AG09309 (cell line): Measurements from ENCODE around the gene CDK14.

Experiments
- DNase-seq: peaks from one replicate; pipeline ENCODE4 v3.0.0-alpha.2; 2010; ENCODE audit warnings: low read depth
- H3K4me3 ChIP-seq: 2 replicates; pipeline ENCODE4 v1.5.1; 2011; ENCODE audit warnings: mild to moderate bottlenecking, low read depth, low read length, moderate library complexity; ENCODE audit not compliant: control insufficient read depth
- TF ChIP-seq, protein P1 (sequence below): IDR thresholded peaks from 2 replicates; pipeline ENCODE4 v1.5.1; 2011; ENCODE audit warnings: mild to moderate bottlenecking, low read depth, low read length, inconsistent platforms; ENCODE audit not compliant: insufficient read depth, control insufficient read depth; ENCODE audit errors: missing control alignments

CDK14 gene

DNA sequence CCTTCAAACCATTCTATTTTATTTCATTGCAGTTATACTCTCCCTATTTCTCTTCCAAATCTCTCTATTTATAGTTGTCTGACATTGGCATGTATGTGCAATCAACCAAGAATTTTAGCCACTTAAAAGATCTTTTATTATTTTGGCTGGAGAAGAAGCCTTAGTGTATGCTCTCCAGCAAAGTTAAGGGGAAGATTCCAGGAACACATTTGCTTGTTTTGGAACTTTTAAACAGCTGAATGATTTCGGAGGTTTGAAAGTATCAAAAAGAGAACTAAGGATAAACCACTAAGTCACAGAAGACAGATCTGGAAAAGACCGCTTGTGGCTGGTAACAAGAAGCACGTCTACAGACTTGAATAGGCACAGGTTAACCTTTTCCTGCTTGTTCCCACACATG lies 485.9 kb downstream of the CDK14 start:
- peak; percentile 67 for DNase-seq
- H3K4me3 ChIP-seq = no peak overlapping the region
- TF ChIP-seq, protein P1, sequence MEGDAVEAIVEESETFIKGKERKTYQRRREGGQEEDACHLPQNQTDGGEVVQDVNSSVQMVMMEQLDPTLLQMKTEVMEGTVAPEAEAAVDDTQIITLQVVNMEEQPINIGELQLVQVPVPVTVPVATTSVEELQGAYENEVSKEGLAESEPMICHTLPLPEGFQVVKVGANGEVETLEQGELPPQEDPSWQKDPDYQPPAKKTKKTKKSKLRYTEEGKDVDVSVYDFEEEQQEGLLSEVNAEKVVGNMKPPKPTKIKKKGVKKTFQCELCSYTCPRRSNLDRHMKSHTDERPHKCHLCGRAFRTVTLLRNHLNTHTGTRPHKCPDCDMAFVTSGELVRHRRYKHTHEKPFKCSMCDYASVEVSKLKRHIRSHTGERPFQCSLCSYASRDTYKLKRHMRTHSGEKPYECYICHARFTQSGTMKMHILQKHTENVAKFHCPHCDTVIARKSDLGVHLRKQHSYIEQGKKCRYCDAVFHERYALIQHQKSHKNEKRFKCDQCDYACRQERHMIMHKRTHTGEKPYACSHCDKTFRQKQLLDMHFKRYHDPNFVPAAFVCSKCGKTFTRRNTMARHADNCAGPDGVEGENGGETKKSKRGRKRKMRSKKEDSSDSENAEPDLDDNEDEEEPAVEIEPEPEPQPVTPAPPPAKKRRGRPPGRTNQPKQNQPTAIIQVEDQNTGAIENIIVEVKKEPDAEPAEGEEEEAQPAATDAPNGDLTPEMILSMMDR = no peak

DNA sequence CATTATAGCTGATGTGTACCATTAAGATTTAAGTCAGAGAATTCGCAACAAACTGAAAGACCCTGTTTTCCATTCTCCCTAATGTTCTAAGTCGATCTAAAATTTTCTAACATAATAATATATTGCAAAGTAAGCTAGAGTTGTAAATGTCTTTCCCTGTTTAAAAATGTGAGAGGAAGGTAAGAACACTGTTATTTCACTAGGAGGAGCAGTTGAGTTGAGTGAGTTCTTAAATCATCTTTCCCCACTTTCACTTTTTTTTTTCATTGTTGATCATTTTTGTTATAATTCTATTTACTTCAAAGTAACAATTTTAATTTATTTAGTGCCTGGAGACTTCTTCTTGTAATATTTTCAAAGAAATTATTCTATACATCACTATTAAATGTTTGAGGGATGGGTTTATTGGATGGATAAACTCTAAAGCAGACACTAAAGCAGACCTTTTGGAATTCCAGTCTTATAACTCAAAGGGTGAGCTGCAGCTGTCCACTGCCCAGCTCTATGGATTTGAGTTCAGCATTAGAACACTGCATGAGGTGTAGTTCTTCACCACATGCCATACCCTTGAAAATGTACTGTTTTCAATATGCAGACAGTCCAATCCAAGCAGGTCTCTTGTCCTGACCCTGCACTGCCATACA lies 486.9 kb downstream of the CDK14 start:
- TF ChIP-seq, protein P1 = peak; percentile 48
- no peak overlapping the region for H3K4me3 ChIP-seq
- DNase-seq = no peak

DNA sequence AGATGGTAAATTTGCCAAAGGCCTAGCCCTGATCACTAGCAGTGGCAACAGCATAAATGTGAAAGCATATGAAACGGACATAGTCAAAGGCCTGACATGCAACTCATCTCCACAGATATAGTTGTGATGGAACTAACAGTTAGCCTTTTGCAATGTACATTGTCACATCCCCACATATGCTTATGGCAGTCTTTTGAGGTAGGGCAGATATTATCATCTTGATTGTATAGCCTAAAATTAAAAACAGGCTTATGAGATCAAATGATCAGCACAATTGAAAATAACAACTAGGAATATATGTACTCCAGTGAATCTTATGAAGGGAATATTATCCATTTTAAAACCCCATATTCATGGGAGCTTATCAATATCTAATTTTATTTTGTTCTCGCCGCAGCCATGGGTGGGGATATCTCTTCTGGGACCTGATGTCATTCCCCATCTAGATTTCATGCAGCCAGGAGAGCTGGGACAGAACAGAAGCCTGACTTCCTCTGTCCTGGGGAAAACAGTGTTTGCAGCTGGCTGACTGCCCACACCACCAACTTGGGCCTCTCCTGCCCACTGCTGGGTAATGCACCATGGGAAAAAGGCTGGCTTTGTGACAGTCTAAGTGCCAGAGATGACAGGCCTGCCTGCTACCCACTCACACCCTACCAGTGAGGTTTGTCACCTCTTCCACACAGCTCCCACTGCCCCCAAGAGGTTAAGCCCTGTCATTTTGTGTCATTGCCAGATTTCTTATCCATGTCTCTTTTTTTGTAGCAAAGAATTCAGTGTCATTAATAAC lies 487.9 kb downstream of the CDK14 start:
- no peak for DNase-seq
- TF ChIP-seq, protein P1 = no peak

DNA sequence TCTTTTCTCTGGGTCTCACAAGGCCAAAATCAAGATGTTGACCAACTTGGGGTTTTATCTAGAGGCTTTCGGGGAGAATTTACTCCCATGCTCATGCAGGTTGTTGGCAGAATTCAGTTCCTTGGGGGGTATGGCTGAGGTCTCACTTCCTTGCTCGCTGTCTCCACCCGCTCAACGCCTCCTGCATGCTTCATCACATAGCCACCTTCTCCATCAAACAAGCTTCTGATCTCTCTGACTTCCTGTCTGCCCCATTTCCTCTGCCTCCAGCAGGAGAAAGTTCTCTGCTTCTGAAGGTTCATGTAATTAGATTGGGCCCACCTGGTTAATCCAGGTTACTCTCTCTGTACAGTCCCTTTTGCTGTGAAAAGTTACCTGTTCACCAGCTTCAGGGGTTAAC lies 489.1 kb downstream of the CDK14 start:
- H3K4me3 ChIP-seq = no peak overlapping the region
- DNase-seq = no peak
- TF ChIP-seq, protein P1 = no peak

More for the DNA sequence above, 487.9 kb downstream of the CDK14 start:
- no peak overlapping the region for H3K4me3 ChIP-seq

DNA sequence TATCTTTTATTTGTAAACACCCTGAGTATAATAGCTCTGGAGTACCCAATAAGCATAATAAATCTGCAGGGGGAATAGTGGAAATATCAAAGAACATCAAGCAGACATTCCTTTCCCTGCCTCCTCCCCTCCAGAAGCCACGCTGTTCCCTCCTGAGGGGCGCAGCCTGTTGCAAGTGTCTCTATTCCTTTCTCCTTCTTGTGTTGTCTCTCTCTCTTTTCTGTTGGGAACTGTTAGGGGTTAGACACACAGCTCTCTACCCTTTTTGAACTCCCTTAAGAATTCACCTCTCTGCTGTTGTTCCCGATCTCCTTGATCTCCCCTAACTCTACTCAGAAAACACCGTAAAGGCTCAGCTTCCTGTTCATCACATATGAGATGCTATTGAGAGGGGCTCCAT lies 490.1 kb downstream of the CDK14 start:
- TF ChIP-seq, protein P1 = no peak
- H3K4me3 ChIP-seq = no peak overlapping the region
- no peak for DNase-seq

DNA sequence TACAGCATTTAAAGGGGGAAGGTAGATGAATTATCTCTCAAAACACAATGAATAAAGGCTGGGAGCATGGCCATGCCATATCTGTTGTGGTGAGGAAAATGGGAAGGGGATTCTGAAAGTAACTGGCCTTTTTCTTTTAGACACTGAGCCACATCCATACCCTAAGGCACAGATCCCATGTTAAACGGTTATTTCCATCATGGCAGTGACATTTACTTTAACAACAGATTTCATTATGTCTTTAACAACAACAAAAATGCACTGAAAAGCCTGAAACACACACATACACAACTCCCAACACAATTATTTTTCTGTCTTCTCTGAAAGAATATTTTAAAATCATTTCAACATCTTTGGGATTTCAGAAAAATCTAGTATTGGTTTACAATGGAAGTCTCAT lies 492.0 kb downstream of the CDK14 start:
- no peak for DNase-seq
- TF ChIP-seq, protein P1 = no peak
- no peak overlapping the region for H3K4me3 ChIP-seq
